ENCODE results near the gene ZNF292.
"Not testable (repeated sequence)": the region's sequence is repeated elsewhere in the genome, so short reads cannot be mapped to it uniquely, and the experiment has no call there.

Gene ZNF292

DNA sequence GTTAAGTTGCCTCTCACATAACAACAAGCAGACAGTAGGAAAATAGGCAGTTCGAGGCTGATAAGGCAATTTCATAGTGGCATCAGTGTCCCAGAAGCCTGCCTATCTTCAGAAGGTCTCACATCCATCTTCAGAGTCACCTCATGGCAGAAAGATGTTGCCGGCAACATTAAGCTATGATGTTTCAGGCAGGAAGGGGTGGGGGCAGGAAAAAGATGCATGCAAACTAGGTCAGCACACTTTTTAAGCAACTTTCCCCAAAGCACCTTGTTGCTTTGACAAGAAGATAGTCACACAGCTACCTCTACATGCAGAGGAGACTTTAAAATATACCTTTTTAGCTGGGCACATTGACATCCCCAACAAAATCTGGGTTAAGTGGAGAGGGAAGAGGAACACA is 123.8 kb downstream of the ZNF292 start:
- no peak for DNase-seq

DNA sequence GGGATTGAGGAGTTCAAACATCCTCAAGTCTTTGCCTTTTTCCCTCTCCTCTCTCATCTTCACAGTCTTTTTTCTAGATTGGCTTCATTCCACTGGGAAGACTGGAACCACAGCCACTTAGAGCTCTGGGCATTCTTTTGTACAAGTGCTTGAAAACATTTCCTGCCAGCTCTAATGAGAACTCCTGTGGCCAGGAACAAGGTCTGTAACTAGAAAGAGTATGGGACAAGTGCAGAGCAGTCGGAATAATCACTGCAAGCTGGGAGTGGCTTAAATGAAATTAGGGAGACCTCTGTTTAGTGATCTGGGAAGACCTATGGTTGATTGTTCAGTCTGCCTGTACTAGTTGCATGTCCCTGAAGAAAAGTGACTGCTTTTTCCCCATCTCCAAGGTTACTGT is 126.1 kb downstream of the ZNF292 start:
- peak; percentile 2 for DNase-seq

DNA sequence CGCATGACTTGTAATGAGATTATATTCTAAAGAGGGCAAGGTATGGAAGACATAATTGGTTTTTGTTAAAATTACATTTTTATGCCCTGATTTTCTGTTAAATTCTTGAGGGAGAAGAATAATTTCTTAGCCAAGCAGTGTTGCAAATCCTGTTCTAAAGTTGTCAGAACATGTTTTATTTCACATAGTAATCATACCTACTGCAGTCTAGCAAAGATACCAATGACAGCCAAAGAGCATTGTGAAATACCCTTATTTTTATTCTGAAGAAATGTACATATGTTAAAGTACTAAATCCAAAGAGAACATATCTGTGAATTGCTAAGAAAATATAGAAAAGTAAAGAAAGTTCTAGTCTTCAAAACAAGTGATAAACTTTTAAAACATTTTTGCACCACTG is 127.4 kb downstream of the ZNF292 start:
- DNase-seq: no peak

DNA sequence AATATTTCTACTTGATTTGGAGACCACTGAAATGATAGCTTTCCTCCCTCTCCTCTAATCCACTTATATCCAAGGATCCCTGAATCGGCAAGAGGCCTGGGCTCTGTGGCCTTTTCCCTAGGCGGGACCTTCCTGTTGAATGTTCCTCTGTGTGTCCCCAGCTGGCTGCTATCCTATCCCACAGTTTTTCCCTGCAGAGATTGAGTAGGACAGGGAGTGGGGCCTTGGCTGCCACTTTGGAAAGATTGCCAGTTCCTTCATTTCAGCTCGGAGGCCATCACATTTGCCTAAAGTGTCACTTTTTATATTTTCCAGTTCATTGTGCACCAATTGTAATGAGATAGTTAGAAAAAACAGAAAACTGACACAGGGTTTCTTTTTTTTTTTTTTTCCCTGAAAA is 128.1 kb downstream of the ZNF292 start:
- no peak for DNase-seq

DNA sequence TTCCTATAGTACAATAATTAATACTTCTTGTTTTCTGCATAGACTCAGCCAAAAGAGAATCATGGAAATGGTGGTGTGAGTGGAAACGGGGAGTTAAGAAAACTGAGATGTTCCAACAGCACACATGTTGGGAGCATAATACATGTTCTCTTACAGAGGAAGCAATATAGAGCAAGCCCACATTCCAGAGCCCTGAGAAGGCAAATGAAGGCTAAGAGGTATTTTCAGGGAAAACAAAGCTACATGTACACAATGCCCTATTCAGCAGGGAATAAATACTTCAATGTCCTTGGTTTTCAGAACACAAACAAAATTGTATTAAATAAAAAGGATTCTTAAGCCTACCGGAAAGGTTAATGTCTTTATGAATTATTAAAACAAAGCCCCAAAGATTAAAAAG is 131.9 kb downstream of the ZNF292 start:
- peak; percentile 51 for DNase-seq

DNA sequence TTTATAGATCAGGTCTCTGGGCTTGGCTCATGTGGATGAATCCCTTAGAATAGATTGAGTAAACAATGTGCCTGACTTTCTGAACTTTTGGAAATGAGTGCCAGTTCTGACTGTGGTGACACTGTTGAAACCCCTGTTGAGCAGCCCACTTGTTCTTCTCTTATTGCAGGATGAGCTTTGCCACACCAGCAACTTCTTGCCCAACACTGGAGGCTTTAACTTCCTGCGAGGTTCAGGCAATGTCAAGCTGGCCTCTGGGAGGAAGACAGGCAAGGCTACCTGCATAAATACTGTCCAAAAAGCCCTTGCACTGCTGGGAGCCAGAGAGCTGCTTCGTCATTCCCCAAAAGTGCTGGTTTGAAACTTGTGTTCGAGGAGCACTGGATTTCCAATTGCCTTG is 134.2 kb downstream of the ZNF292 start:
- no peak for DNase-seq

DNA sequence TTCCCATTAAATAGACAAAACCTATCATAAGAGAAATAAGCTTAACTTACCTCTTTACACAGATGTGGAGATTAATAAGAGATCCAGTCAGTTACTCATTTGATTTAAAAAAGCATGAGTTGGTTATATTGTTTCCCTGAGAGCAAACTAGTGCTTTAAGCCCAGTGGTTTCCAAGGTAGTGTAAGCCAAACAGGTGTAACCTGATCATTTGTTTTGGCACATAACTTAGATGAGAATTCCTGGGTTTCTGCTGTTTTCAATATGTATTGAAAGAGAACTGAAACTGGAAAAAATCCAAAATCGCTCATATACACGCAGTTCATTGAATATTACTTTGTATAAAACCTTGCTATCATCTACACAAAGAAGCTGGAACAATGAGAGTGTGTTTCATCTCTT is 136.5 kb downstream of the ZNF292 start:
- DNase-seq: no peak

DNA sequence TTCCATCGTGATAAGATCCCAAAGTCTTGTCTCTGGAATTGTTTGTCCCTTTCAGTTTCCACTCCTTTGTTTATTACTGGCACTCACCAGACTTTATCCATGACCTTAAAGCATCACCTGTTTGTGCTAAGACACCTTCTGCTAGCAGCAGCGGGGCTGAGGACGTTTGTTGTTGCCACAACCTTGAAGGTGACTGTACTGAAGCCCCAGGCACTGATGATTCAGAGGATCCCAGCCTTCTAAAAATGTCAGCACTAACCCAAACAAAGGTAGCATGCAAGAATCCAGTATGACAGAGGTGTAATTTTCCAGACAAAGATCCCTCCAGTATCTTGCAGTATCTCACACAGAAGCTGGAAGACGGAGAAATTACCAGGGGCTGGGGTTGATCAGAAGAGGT is 138.2 kb downstream of the ZNF292 start:
- no peak for DNase-seq

DNA sequence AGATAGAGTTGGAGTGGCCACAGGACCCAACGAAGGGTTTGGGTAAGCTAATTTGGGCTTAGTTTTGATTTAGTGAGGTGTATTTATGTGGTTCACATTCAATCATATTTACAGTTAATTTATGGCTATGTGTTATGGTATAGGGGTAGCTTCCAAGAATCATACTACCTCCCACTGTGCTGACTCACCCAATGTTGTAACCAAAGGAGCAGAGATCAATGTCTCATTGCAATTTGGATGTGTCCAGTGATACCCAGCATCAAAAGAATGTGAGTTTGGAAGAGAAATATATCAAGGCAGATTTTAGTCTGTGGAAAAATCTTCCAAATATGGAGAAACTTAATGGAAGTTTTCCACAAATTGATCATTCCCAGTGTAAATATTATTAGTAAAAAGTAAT is 141.8 kb downstream of the ZNF292 start:
- peak; percentile 49 for DNase-seq

DNA sequence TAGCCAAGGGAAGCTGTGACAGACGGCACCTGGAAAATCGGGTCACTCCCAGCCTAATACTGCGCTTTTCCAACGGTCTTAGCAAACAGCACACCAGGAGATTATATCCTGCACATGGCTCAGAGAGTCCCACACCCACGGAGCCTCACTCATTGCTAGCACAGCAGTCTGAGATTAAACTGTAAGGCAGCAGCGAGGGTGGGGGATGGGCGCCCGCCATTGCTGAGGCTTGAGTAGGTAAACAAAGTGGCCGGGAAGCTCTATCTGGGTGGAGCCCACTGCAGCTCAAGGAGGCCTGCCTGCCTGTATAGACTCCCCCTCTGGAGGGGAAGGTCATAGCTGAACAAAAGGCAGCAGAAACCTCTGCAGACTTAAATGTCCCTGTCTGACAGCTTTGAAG is 145.9 kb downstream of the ZNF292 start:
- not testable (repeated sequence) for DNase-seq

DNA sequence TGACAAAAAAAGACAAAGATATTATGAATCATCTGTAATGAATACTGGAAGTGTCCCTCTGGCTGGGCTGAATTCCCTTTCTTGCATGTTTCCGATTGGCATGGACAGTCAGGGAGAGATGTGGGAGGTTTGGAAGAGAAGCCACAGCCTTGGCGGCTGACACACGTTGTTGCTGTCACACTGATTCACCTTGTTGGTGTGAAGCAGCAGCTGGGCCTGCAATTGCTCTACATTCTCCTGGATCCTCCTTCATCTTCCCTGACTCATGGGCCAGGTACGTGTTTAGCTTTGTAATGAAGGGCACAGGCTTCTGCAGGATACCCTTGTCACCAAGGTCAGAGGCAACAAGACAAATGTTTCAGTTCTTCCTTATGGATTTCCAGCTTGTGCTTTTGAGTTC is 153.6 kb downstream of the ZNF292 start:
- DNase-seq: no peak

DNA sequence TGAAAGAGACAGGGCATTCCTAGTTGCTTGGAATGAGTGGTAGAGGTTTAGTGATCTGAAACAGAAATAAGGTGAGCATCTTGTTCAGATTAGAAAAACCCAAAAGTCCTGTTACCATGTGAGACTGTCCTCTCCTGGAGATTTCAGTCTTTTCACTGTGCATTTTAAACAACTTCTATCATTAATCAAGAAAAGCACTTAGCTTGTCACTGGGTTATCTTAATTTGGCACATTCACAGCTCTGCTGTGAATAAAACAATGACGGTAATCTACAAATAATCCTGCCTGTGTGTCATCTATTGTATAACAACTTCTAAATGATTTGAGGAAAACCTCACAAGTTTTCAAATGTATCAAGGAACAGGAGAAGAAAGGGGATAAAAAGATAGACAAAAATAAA is 157.5 kb downstream of the ZNF292 start:
- DNase-seq: no peak

Measured in fibroblast of skin of back (primary cell).